GM19043 (cell line): ENCODE results near the gene SEL1L3.
A peak's percentile ranks its signal among the peaks of the same experiment; 100 is the strongest.
"Not testable (repeated sequence)": the region's sequence is repeated elsewhere in the genome, so short reads cannot be mapped to it uniquely, and the experiment has no call there.

Experiments used
- ATAC-seq: cut with Tn5 transposase; IDR thresholded peaks from one replicate; pipeline ENCODE4 v1.9.1; 2021; ENCODE audit warnings: low read depth; ENCODE audit not compliant: unreplicated experiment

SEL1L3 gene

DNA sequence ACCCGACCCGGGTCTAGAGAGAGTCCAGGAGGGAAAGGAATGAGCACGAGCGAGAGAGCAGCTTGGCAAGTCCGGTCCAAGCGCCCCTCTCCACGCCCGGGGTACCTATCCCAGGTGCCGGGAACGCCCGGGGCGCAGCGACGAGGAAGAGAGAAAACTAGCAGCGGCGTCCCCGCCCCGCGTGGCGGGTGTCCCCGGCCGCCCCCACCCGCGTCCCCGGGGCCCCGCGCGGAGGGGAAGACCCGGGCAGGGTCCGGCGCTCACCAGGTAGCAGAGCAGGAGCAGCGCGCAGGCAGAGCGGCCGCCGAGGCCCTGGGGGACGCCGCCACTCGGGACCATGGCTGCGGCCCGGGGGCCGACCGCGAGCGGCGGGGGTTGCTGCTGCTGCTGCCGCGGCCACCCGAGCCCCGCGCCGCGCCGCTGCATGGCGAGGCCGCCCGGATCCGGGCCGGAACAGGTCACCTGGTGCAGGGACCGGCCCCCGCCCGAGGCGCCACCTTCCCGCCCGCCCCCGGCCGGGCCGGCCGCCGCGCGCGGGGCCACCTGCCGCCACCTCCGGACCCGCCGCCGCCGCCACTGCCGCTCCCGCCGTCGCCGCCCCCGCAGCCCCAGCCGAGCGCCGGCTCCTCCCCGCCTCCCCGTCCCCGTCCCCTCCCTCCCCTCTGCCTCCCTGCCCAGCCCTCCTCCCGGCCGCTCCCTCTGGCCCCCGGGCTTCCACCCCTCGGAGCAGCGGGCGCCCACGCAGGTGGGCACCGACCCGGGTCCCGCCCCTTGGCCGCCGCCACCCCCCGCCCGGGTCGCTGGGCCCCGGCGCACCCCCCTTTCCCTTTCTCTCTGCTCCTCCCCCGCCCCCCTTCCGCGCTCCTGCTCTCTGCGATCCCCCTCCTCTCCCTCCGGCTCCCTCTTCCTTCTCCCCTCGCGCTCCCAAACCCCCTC lies at the start of gene SEL1L3:
Gene SEL1L3 (minus strand): TSS at position 578 of the 936 bp plus-strand sequence. CDS start 152 bp downstream, at position 426.
- peak; percentile 39 for ATAC-seq

DNA sequence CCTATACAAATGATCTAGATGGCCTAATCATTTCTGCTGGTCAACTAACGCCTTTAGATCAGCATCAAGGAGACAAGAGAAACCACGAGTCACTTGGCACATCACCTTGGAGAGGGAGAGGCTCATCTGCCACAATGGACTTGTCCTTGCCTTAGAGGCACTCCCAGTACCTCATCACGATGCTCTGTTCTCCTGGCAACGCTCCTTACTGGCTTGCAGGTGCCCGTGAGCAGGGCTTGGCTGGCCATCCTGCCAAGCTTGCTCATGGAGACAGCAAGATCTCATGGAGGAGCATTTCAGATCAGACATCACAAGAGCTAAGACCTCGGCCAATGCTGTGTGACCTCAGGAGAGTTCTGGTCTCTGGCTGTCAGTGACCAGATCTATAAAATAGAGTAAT lies 48.6 kb upstream of the SEL1L3 start:
- no peak for ATAC-seq

DNA sequence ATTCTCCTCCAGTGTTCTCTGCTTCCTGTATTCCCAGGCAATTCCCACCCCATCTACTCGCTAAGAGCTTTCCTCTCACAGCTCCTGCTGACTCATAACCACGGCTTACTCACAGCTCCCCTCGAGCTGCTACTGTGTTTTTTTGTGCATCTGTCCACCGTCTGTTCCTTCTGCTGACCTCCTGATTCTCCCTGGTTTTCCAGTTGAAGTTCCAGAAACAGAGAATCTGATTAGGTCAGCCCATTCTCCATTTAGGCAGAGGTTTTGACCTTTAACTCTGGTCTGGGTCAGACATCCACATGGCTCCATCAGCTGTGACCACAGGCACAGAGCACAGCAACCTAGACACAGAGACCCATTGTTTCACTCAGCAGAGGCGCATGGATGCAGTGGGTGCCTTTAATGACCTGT lies 45.7 kb upstream of the SEL1L3 start:
- no peak for ATAC-seq

DNA sequence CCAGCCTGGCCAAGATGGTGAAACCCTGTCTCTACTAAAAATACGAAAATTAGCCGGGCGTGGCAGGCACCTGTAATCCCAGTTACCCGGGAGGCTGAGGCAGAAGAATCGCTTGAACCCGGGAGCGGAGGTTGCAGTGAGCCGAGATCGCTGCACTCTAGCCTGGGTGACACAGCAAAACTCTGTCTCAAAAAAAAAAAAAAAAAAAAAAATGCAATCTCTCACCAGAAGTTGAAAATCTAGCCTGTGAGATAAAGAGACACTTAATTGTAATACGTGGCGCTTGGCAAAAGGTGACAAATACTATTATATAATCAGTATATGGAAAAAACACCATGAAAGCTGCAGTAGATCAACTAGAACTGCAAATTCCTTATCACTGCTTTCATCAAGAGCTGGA lies 43.3 kb upstream of the SEL1L3 start:
- ATAC-seq, result not testable (repeated sequence)

DNA sequence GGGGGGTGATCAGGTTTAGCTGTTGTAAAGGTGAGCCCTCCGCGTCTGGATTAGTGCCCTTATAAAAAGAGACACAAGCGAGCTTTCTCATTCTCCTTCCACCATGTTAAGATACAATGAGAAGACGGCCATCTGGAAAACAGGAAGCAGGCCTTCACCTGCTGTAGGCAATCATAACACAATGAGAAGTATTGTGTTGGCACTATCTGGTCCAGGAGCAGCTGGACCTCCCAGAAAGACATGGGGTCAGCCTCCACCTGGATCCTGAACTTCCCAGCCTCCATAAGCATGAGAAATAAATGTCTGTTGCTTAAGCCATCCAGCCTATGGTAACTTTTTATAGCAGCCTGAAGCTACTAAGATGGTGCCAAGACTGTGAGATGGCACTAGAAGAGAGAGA lies 42.6 kb upstream of the SEL1L3 start:
- no peak for ATAC-seq

DNA sequence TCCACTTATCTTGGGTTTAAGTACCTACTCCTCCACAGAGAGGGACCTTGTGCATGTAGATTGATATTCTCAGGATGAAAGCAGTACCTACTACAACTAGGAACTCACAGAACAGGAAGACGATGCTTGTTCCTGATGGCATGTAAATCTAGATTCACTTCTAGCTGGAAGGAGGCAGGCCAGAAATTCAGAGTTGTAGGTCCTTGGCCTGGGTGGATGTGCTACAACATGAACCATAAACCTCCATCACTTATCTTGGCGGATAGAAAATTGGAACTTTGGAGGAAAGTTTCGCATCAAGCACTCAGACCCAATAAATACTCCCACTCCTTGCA lies 41.9 kb upstream of the SEL1L3 start:
- ATAC-seq, result peak; percentile 57

DNA sequence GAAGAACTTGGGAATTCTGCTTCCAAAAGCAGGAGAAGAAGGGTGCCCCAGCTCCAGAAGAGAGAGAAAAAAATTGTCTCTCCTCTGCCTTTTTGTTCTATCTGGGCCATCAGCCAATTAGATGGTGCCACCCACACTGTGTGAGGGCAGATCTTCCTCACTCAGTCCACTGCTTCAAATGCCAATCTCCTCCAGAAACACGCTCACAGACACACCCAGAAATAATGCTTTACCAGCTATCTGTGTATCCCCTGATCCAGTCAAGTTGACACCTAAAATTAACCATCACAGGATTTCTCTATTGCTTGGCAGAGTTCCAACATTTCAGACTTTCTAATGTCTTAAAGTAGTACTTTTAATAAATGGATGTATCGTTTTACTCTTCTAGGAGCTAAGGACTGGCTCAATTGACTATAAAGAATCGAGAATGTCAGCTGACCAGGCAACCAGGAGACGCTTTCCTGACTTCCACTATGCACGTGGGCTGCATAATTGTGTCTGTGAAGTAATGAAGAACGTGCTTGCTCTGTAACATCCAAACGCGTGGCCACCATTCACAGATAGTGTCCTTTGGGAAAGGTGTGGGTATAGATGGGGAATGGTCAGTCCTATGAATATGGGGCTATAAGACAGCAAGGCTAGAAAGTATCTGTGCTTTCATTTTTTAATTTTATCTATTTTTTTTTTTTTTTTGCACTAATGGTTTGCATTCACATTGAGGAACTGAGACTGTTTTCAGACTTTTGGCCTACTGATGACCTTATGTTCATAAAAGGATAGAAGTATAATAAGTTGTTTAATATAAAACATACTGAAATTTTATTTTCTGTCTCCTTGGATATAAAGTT lies 41.3 kb upstream of the SEL1L3 start:
- peak; percentile 59 for ATAC-seq

DNA sequence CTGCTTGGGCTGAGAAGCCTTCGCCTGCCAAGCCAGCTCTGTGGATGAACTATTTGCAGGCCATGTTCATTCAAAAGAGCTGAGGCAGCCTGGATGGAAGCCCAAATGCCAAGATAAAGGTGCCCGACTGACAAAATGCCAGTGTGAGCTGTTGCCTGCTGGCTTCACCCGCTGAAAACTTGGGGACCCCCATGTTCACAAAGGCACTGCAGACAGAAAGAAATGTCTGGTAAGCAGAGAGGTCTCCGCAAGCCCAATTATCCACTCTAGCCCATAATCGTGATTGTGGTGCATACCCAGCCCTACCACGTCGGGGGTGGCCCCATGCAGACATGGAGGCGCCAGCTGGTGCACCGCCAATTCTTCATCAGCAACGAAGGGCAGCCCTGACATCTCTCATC lies 38.2 kb upstream of the SEL1L3 start:
- ATAC-seq, result no peak

DNA sequence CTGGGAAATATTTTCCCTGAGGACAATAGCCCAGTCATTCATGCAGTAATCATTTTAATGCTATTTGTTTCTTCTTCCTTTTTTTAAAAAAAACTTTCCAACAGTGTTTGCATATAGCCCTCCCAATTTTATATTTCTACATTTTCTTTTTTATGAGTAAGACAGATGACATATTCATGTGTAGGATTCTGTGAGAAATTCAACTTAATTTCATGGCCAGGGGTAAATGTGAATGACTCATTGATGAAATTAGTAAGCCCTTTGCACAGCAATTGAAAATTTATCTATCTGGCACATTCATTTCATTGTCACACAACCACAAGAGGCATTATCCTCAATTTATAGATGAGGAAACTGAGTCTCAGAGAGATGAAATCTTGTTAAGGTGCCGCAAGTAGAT lies 37.5 kb upstream of the SEL1L3 start:
- ATAC-seq, result no peak

DNA sequence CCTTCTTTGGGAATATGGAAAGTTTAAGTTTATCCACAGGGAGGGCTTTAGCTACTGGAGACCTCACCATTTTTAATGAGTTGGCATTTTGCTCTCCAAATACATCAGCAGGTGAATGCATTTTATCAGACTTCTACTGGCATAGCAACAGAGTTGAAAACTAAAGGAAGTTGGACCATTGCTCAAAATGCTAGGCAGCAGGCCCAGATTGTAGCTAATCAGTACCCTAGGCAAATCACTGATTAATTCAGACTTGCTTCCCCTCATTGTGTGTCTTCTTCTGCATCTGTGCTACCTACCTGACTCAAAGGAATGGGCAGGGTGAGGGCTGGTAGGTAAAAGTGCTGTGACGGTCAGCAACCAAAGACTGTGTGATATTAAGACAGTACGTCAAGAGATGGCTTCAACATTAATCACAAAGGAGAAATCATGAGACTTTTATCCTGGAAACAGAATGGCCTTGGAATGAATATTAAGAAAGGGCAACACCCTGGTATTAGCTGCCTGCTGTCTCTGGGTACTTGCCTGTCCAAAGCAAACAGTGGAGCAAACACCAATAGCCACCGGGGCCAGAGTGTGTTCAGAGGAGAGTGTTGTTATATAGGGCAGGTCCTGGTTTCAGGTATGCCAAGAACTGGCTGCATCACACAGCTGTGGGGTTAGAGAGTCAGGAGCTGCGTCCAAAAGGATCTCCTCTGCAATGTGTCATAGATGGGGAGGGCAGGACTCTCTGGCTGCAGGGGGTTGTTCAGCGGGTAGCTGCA lies 34.2 kb upstream of the SEL1L3 start:
- no peak for ATAC-seq

DNA sequence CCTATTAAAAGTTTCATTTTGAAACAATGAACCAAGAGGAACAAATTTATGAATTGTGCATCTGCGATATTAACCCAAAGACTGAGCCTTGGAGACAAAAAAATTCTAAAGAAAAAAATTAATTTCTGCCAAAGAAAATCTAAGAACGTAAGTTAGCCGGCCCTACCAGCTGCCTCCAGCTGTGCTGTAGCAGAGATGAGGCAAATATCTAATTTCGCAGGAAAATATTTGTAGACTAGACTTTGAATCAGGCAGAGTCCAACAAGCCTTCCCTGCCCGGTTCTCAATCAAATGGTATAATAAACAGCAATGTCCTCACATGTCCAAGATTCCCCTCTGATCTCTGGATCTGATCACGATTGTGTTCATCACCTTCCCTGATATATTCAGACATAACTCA lies 30.0 kb upstream of the SEL1L3 start:
- no peak for ATAC-seq

DNA sequence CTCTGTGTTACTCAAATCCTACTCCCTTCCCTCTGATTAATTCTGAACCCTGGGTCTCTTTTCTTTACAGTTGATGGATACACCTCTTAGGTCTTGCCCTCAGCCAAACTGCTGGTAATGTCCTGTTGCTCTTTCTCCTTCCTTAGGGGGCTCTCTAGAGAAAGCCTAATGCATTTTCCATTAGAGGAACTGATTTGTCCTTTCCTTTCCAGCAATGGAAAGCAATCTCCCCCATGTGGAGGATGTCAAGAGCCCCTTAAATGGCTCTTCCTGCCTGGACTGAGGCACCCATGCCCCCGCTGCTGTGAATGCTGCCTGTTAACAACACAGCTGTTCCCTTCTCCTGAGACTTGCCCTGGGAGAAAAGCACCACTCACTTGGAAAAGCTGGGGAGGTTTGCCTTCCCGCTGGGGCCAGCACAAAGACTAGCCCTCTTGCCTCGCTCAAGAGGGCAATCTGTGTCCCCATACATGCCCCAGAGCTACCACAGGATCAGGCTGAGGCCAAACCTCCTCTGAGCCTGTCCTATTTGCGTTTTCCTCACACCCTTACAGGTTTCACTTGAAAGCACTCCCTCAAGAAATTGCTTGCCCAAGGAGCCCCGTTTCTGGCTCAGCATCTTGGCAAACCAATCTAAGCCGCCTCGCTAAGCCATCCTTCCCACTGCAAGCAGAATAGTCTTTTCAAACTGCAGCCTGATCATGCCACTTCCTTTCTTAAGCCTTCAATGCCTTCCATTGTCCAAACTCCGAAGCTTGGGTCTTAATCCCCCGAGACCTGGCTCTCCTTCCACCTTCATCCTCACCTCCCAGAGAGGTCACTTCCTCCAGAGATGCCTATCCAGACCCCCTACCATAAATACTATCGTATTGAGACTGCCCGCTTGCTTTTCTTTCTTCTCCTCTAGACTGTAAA lies 28.0 kb upstream of the SEL1L3 start:
- ATAC-seq, result no peak

DNA sequence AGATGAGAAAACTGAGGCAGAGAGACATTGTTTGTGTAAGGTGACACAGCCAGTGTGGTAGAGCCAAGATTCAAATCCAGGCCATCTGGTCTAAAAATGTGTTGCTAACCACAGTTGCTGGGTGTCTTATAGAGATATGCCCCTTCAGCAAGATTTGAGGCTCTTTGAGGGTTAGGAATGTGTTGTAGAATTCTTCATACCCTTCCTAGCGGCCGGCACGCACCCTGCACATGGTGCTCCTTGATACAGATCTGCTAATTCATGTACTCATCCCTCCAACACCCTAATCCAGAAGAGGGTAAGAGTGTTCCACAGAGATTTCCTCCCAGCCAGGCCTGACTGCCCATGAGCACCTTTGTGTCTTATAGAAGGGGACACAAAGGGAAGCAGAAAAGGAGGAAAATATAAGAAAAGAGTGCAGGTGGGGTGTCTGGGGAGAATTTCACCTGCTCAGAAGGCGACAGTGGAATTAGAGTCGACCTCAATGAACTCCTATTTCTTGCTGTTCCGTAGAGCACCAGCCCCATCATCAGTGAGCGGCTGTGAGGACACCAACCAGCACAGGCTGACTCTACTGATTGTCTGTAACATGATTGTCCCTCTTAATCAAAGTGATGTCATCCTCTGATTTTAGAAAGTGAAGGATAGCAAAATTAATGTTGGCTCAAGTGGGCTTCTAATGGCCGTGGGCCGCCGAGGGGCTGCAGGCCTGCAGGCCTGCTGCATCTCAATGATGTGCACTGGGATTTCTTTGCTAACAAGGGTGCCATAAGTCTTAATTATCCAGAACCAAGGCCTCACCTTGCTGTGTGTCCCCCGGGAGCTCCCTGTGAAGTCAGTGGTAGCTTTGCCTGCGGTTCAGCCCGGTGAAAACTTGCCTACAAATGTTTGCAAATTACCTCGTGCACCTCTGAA lies 27.1 kb upstream of the SEL1L3 start:
- no peak for ATAC-seq

GRCh38 chr4:25888781-25889180 lies 26.0 kb upstream of the SEL1L3 start:
- ATAC-seq, result no peak

DNA sequence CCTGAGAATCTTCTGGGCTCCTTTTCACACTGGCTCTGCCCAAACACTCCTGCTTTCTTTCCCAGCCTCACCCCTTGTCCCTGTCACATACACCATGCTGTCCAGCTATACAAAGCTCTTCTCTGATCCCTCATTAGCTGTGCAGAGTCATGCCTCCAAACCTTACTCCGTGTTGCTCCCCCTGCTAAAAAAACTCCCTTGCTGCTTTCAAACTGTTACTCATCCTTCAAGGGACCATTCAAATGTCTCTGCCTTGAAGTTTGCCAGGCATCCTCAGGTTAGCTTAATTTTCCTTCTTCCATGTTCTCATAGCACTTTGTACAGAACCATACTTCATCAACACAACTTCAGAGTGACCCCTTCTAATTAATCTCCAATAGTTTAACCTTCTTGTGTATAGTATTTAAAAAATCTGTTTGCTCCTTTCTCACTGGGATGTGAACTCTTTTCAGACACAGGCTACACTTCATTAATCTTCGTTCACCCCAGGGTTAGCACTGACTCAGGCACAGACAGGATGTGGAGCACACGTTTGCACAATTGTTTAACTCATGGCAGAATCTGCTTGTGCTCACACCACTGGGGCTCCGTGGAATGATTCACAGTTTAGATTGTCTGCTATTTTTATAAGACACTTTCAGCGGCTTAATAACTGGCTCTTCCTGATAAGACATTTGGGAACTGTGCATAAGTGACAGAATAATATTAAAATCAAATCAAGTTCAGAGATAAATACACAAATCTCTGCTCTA lies 21.4 kb upstream of the SEL1L3 start:
- ATAC-seq, result no peak

DNA sequence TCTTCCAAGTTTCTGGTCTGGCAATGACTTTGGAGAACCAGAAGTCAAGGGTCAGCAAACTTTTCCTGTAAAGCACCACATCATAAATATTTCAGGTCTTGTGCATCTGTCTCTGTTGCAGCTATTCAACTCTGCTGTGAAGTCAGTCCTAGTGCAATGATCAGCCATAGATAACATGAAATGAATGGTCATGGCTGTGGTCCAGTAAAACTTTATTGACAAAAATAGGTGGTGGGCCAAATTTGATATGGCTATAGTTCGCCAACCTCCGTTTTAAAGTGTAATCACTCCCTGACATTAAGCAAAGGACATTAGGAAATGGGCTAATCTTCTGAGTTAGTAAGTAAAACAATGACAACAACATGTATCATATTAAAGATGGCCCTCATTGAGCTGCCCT lies 20.8 kb upstream of the SEL1L3 start:
- no peak for ATAC-seq

- ATAC-seq, result no peak
These were observed 19.4 kb upstream of the SEL1L3 start for GRCh38 chr4:25882226-25882625.

DNA sequence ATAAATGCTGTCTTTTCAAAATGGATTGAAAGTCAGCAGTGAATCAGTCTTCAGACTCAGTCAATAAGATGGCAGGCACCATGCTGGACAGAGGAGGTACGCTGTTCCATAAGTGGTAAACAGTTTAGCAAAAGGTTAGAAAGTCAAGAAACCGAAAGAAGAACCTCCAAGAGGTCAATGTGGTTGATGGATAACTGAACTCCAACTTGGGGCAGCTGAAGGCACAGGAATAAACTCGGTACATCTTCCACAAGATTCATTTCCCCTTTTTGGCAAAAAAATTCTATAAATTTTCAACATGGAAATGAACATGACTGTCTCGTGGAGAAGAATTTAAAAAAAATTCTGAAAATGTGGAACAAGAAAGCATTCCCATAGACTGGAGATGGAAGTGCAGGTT lies 18.4 kb upstream of the SEL1L3 start:
- no peak for ATAC-seq
